GM12878 (cell line): ENCODE results near the gene MAST3. TPM values are rescaled to one million over a fixed set of nuclear protein-coding genes. Genes with fewer than 3 reads are reported as not detected.

Experiments used
- ATAC-seq: fragments of 200-7000 bp; cut with Tn5 transposase; 3 replicates; pipeline ENCODE4 v1.9.1; 2020; ENCODE audit warnings: mild to moderate bottlenecking, moderate library complexity
- BruUV-seq: library from RNA; stranded (reverse); fragments of 400-500 nt; replicated peaks from 2 replicates; lab custom pipeline; 2021; lab: Mats Ljungman, UMichigan
- CTCF ChIA-PET: fragments of 300-600 bp; sonication (Branson Sonifier 250); formaldehyde crosslinking; extraction: SDS; loops from one replicate; lab custom pipeline; 2021; ENCODE audit warnings: inconsistent platforms; lab: Yijun Ruan, JAX
- POLR2A ChIA-PET: fragments of 350-600 bp; formaldehyde crosslinking; extraction: SDS; loops from one replicate; lab custom pipeline; 2021; ENCODE audit warnings: inconsistent platforms; lab: Charles Lee
- RAD21 ChIA-PET: fragments of 300-600 bp; sonication (Branson Sonifier 250); formaldehyde crosslinking; loops from one replicate; lab custom pipeline; 2023; ENCODE audit warnings: antibody characterized with exemption; ENCODE audit not compliant: unreplicated experiment; lab: Charles Lee
- SMC1A ChIA-PET: fragments of 300-600 bp; sonication (Branson Sonifier 250); formaldehyde crosslinking; loops from one replicate; lab custom pipeline; 2023; ENCODE audit not compliant: unreplicated experiment, uncharacterized antibody; lab: Charles Lee
- DNase-seq: peaks from one replicate; pipeline ENCODE4 v3.0.0-alpha.2; 2011; ENCODE audit warnings: low read depth, low spot score
- FAIRE-seq: peaks from 3 replicates; lab custom pipeline; 2011; peaks lifted over from hg19 to GRCh38; lab: Jason Lieb, UNC
- H2AFZ ChIP-seq: 2 replicates; pipeline ENCODE4 v1.6.0; 2011; ENCODE audit warnings: low read depth, low read length, control low read depth; ENCODE audit not compliant: control insufficient read depth
- H3K27ac ChIP-seq: 2 replicates; pipeline ENCODE4 v1.5.1; 2011; ENCODE audit warnings: control low read depth; ENCODE audit not compliant: control insufficient read depth, insufficient read depth
- H3K27me3 ChIP-seq, 2 experiments: replicated peaks in 1 of 2; 2 replicates each; pipeline versions ENCODE4 v1.6.0 to v1.6.1; 2011; ENCODE audit warnings: low read length in 1 of 2; ENCODE audit not compliant: control insufficient read depth in 2 of 2, insufficient read depth in 2 of 2
- H3K36me3 ChIP-seq, 2 experiments: 2 replicates each; pipeline ENCODE4 v1.5.1; 2011; ENCODE audit warnings: low read length in 1 of 2; ENCODE audit not compliant: control insufficient read depth in 2 of 2, insufficient read depth in 2 of 2
- H3K4me1 ChIP-seq: 2 replicates; pipeline ENCODE4 v1.6.1; 2011; ENCODE audit warnings: mild to moderate bottlenecking, low read length, moderate library complexity, mixed read lengths; ENCODE audit not compliant: control insufficient read depth, insufficient read depth
- H3K4me2 ChIP-seq: 2 replicates; pipeline ENCODE4 v1.6.0; 2011; ENCODE audit warnings: control low read depth; ENCODE audit not compliant: control insufficient read depth, insufficient read depth
- H3K4me3 ChIP-seq: fragments of 200-600 bp; sonication (generic); 2 replicates; pipeline ENCODE4 v1.5.1; 2016
- H3K79me2 ChIP-seq: 2 replicates; pipeline ENCODE4 v1.6.0; 2011; ENCODE audit warnings: low read length; ENCODE audit not compliant: control insufficient read depth, insufficient read depth
- H3K9ac ChIP-seq: 2 replicates; pipeline ENCODE4 v1.8.0; 2011; ENCODE audit warnings: low read length, control low read depth, mixed read lengths; ENCODE audit not compliant: control insufficient read depth, insufficient read depth
- H3K9me3 ChIP-seq: replicated peaks from 3 replicates; pipeline ENCODE4 v1.5.1; 2011; ENCODE audit warnings: mild to moderate bottlenecking, low read length; ENCODE audit not compliant: control insufficient read depth, insufficient read depth
- H4K20me1 ChIP-seq: 2 replicates; pipeline ENCODE4 v1.6.0; 2011; ENCODE audit not compliant: control insufficient read depth, insufficient read depth
- BCL11A ChIP-seq: IDR thresholded peaks from 2 replicates; pipeline ENCODE4 v1.6.1; 2011; ENCODE audit warnings: low read depth, low read length
- EP300 ChIP-seq, 2 experiments: fragments of 150-350 bp in 1 of 2; IDR thresholded peaks; 2 replicates each; pipeline ENCODE4 v1.6.1; 2011 to 2012; ENCODE audit warnings: low read depth in 2 of 2, low read length in 2 of 2, borderline replicate concordance in 1 of 2, improper control_type of control experiment in 1 of 2, inconsistent platforms in 1 of 2; ENCODE audit not compliant: control insufficient read depth in 1 of 2
- FOXK2 ChIP-seq: fragments of 450-650 bp; IDR thresholded peaks from 2 replicates; pipeline ENCODE4 v1.6.1; 2017; ENCODE audit warnings: mild to moderate bottlenecking, moderate library complexity
- HDAC2 ChIP-seq: fragments of 200-600 bp; sonication (generic); IDR thresholded peaks from 2 replicates; pipeline ENCODE4 v1.6.1; 2017
- KAT2A ChIP-seq: conservative IDR thresholded peaks from 2 replicates; pipeline ENCODE4 v1.6.1; 2011; ENCODE audit warnings: low read depth, low read length; ENCODE audit not compliant: control insufficient read depth
- MXI1 ChIP-seq: fragments of 150-350 bp; IDR thresholded peaks from 2 replicates; pipeline ENCODE4 v1.6.1; 2011; ENCODE audit warnings: low read depth, mild to moderate bottlenecking, inconsistent platforms, low read length, improper control_type of control experiment
- NR2F1 ChIP-seq: fragments of 450-650 bp; conservative IDR thresholded peaks from 2 replicates; pipeline ENCODE4 v1.6.1; 2017; ENCODE audit warnings: mild to moderate bottlenecking
- PKNOX1 ChIP-seq: fragments of 450-650 bp; IDR thresholded peaks from 2 replicates; pipeline ENCODE4 v1.6.1; 2016; ENCODE audit warnings: mild to moderate bottlenecking
- POLR2AphosphoS5 ChIP-seq: IDR thresholded peaks from 2 replicates; pipeline ENCODE4 v1.6.1; 2011; ENCODE audit warnings: mild to moderate bottlenecking, low read length, inconsistent platforms
- RB1 ChIP-seq: fragments of 450-650 bp; formaldehyde crosslinking; IDR thresholded peaks from 2 replicates; pipeline ENCODE4 v1.6.1; 2017; ENCODE audit warnings: mild to moderate bottlenecking, borderline replicate concordance
- RUNX3 ChIP-seq: IDR thresholded peaks from 2 replicates; pipeline ENCODE4 v1.6.1; 2012; ENCODE audit warnings: low read length, inconsistent platforms
- SREBF1 ChIP-seq: IDR thresholded peaks from 2 replicates; pipeline ENCODE4 v1.6.1; 2012; ENCODE audit warnings: mild to moderate bottlenecking, low read length
- ZNF207 ChIP-seq: fragments of 450-650 bp; IDR thresholded peaks from 2 replicates; pipeline ENCODE4 v1.6.1; 2014; ENCODE audit warnings: antibody characterized with exemption, mild to moderate bottlenecking, borderline replicate concordance
- ZNF384 ChIP-seq: IDR thresholded peaks from 2 replicates; pipeline ENCODE4 v1.6.1; 2012; ENCODE audit warnings: low read depth, mild to moderate bottlenecking, low read length, improper control_type of control experiment, borderline replicate concordance
- ZNF592 ChIP-seq: fragments of 450-650 bp; IDR thresholded peaks from 2 replicates; pipeline ENCODE4 v1.6.1; 2017; ENCODE audit warnings: mild to moderate bottlenecking, moderate library complexity
- WGBS: methylation state at CpG from one replicate; pipeline ENCODE4 v1.1.6; 2016; ENCODE audit warnings: low lambda C conversion rate; ENCODE audit not compliant: insufficient replicate concordance, insufficient coverage; ENCODE audit errors: missing lambda C conversion rate; 5-methylcytosine and 5-hydroxymethylcytosine counted together
- in situ Hi-C: fragments of 300-500 bp; cut with MboI; formaldehyde crosslinking; loops from 9 replicates; pipeline ENCODE4 v1.14.3; 2018; ENCODE audit warnings: mixed read lengths
- intact Hi-C: fragments of 100-400 bp; cut with micrococcal nuclease; formaldehyde crosslinking; loops from one replicate; pipeline ENCODE4 v1.14.2; 2022; ENCODE audit not compliant: unreplicated experiment
- polyA plus RNA-seq, 11 experiments: library from polyadenylated mRNA; depleted of rRNA in 4 of 11; unstranded in 6 of 11; stranded (reverse) in 5 of 11; fragments of >200 nt; fragmentation: Nextera tagmentation in 4 of 11; fragmentation: Illumina TruSeq in 1 of 11; extraction: Ambion mirVana in 4 of 11; extraction: Trizol in 1 of 11; gene quantifications; 1 replicate in 1 of 11; 2 replicates in 10 of 11; pipeline versions ENCODE4 v1.2.1 to v1.2.3, GENCODE V29; 2011 to 2016; ENCODE audit warnings: inconsistent platforms in 2 of 11, missing spikeins in 2 of 11, low read depth in 1 of 11
- total RNA-seq, 4 experiments: library from RNA; depleted of rRNA in 3 of 4; stranded (reverse); fragments of >200 nt in 3 of 4; fragmentation: Illumina TruSeq in 1 of 4; extraction: Trizol in 1 of 4; gene quantifications; 2 replicates each; pipeline versions ENCODE4 v1.2.1 to v1.2.3, GENCODE V29; 2013 to 2021

MAST3 gene
- total and polyA plus RNA-seq, 10 of the 15 experiments (the other 5 are each of a cell fraction or from before 2014, with no cell fraction given), result 3.0 to 22.2 (median 7.5) TPM

- ChIA-PET RAD21 (no interaction called here), SMC1A (no interaction called here), POLR2A (no interaction called here), CTCF (no interaction called here)
- in situ Hi-C loops (no loop called here), intact Hi-C loops (no loop called here)
- Histone ChIP-seq H3K4me1 (peaks cover 7% of the 10 kb centered on the region), H3K79me2 (no peaks in the 10 kb centered on the region), H3K36me3 (peaks cover 19 to 29% of the 10 kb centered on the region in 2 experiments), H3K9ac (no peak overlapping the region), H4K20me1 (no peaks in the 10 kb centered on the region), H3K27ac (no peak overlapping the region), H3K9me3 (no peaks in the 10 kb centered on the region), H3K4me2 (no peak overlapping the region), H2AFZ (no peak overlapping the region), H3K27me3 (no peaks in the 10 kb centered on the region), H3K4me3 (no peak overlapping the region)
- ATAC-seq, result no peak
- 87% methylated on average over 10 of the region's 13 CpGs for WGBS
- no TSS peak for BruUV-seq
- no peak for TF ChIP-seq RUNX3
- no peak for TF ChIP-seq MXI1
- no peak for TF ChIP-seq POLR2AphosphoS5
- TF ChIP-seq ZNF207, result no peak
- TF ChIP-seq KAT2A, result no peak
- no peak for TF ChIP-seq RB1
- TF ChIP-seq PKNOX1, result no peak
- TF ChIP-seq BCL11A, result no peak
- TF ChIP-seq ZNF384, result no peak
- no peak for TF ChIP-seq ZNF592
- TF ChIP-seq SREBF1, result no peak
- TF ChIP-seq NR2F1, result no peak
- no peak for TF ChIP-seq EP300 (IDR thresholded peaks at IDR 0.05; ENCODE audit: borderline replicate concordance in 1 of 2, control insufficient read depth in 1 of 2, low read depth in 2 of 2, low read length in 2 of 2)
- TF ChIP-seq FOXK2, result no peak
- no peak for TF ChIP-seq HDAC2
- no peak for FAIRE-seq
- no peak for DNase-seq
Observed at GRCh38 chr19:18147396-18147795, 49.8 kb downstream of the MAST3 start.
